GM12872 (cell line): ENCODE data around the gene CNTNAP5.

Experiments
- TF ChIP-seq, protein P1 (sequence below): IDR thresholded peaks from 3 replicates; pipeline ENCODE4 v1.5.1; 2011; ENCODE audit warnings: low read depth, mild to moderate bottlenecking, low read length, moderate library complexity; ENCODE audit not compliant: insufficient read depth

Gene CNTNAP5

DNA sequence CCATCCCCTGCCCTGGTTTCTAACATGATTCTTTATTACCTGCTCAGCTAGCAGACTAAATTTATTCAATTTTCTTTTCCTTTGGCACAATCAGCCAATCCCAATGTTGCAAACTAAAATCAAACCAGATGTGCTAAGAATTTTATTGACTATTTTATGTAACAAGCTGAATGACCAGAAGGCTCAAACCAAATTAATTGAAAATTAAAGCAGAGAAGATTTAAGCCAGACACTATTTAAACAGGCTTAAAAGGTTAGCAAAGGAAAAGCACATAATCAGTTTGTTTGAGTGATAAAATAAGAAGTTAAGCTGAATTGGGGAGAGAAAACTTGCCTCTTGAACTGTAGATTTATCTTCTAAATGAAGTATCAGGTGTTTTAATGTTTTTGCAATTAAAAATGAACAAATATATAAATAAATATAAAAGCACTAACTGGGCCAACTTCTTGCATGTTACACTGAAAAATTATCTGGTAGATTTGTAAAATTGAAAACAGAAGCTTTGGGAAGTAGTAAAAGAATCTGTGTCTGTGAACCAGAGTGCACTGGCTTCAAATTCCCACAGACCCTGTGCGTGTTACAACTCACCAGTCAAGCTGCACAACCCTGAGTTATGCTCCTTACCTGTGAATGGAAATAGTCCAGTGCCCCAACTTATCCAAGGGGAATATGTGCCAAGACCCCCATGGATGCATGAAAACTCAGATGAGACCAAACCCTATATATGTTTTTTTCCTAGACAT is 283.4 kb downstream of the CNTNAP5 start:
- TF ChIP-seq, protein P1, sequence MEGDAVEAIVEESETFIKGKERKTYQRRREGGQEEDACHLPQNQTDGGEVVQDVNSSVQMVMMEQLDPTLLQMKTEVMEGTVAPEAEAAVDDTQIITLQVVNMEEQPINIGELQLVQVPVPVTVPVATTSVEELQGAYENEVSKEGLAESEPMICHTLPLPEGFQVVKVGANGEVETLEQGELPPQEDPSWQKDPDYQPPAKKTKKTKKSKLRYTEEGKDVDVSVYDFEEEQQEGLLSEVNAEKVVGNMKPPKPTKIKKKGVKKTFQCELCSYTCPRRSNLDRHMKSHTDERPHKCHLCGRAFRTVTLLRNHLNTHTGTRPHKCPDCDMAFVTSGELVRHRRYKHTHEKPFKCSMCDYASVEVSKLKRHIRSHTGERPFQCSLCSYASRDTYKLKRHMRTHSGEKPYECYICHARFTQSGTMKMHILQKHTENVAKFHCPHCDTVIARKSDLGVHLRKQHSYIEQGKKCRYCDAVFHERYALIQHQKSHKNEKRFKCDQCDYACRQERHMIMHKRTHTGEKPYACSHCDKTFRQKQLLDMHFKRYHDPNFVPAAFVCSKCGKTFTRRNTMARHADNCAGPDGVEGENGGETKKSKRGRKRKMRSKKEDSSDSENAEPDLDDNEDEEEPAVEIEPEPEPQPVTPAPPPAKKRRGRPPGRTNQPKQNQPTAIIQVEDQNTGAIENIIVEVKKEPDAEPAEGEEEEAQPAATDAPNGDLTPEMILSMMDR: no peak

DNA sequence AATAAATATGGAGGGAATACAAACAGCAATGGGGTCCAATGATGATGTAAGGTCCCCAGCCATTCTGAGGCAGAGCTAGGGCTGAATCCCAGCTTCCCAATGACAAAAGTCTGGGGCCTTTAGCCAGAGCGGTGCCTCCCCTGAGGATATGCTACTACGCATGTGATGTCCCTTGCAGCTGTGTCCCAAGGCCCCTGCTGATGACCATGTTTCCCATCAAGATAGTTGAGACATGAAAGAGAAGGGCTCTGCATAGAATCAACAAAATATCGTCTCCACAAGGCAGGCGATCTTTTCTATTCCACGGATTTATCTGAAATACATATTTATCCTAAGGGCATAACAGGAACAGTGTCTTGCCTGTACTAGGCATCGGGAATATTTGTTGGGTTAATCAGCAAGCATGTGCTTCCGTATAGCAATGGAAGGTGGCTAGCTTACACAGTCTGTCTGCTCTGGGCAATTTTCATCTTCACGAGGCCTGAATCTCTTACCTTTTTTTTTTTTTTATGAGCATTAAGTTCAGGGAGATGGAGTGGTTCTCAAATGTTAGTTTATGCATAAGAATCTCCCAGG is 284.6 kb downstream of the CNTNAP5 start:
- TF ChIP-seq, protein P1: no peak

DNA sequence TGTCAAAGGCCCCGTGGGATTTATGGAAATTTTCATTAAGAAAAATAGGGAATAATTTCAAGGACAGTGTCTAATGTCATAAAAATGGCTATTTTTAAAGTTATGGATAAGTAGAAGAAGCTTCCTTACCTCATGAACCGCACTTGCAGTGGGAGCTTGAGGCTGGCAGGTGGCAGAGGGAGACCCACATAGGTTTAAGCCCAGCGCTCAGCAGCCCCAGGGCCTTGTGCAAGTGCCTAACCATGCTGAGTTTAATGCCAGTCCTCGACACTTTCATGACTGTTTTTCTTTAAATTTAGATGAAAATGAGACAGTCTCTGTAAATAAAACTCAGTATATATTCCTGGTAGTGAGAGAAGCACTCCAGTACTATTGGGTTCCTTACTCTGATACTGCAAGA is 285.6 kb downstream of the CNTNAP5 start:
- TF ChIP-seq, protein P1: no peak

DNA sequence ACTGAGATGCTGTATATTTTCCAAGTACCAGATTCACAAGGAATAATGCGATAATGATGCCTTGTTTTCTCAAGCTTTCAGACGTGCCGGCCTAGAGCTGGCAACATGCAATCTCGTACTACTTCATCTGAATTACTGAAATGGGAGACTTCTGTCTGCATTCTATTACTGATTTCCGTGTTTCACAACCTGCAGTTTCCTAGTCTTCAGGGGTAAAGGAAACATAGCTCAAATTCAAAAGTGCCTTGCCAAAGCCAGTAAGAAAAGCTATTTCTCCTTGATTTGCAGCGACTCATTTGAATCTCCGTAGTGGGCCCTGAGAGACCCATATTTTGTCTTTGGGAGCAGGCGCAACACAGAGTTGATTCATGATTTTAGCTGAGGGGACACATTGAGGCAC is 289.0 kb downstream of the CNTNAP5 start:
- TF ChIP-seq, protein P1: no peak

DNA sequence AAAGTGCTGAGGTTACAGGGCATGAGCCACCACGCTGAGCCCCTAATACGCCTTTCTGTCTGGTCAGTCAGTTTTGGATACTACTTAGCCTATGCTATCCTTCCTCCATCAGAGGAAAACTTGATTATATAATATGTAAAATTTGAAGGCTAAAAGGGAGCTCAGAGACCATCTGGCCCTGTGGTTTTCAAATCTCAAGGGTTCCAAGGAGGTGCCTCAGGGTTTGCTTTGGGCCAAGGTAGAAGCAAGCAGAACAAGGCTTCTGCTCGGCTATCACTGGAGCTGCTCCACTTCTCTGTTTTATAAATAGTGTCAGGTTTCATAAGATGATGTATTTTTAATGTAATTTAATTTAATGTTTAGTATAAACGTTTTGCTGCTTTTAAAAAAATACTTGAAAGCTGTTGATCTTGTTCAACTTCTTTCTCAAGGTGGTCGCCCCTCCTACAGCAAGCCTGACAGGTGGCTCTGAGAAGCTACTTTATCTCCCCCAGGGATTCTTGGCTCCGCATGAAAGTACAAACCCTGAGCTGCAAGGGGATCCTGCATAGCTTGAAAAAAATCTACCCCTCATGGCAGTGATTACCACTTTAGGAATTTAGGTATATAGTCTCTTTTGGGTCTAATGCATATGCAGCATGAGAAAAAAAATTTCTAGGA is 290.3 kb downstream of the CNTNAP5 start:
- TF ChIP-seq, protein P1: no peak

DNA sequence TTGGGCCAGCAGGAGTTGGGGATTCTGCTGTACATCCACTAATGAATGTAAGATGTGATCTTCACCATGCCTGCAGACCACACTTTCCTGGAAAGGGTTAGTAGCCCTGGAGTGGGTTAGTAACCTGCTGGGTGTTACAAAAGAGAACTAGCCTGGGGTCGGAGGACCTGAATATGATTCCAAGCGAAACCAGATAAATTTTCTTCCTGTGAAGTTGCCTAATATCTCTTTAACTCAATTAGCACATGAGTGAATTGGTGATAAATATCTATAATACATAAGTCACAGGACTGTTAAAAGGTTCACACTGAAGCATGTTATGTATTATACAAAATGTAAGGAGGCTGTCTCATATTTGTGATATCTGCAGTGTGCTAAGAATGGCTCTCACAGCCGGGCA is 291.0 kb downstream of the CNTNAP5 start:
- TF ChIP-seq, protein P1: no peak

DNA sequence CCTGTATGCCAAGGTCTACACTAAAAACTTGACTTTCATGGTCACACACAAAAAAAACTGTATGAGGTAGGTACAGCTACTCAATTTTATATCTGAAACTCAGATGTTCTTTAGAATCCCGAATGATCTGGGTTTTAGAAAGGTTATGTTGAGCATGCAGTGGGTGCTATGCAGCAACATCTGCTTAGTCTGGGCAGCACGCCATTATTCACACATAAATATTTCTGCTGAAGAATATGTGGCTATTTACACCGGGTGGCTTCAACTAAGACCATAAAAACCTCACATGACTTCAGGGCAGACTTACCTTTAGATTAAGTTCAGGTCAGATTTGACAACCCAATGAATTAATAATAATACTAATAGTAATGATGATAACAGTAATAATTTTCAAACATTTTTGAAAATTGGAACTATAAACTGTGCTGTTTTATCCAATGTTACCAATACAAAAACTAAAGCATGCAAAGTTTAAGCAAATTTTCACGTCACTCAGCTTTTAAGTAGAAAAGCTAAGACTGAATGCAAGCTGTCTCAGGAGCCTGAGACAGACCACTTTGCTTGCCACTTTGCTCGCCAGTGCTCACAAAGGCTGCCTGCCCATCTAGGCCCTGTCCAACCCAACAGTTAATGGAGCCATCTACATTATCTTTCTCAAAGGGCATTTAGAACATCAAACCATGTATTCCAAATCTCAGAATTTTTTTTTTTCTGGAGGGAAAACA is 292.0 kb downstream of the CNTNAP5 start:
- TF ChIP-seq, protein P1: no peak
